ENCODE data around the gene C3orf20.

The C3orf20 gene

DNA sequence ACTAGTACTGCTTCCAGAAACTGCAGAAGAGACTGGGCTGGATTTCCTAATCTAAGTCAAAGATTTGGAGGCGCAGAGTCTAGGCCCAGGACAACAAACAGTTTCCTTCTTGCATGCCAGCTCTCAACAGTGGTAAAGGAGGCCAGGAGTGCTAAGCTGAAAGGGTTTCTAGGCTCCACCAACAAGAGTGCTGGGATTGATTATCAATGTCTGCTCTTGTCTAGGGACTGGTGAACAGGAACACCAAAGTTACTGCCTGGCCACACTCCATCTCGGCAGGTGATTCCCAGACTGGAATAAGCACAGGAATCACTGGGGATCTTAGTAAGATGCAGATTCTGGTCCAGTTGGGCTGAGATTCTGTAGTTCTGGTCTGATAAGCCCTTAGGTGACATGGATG lies 121.1 kb downstream of the C3orf20 start:
- no peak overlapping the region for H3K4me3 ChIP-seq (ENCODE audit: low read depth, low read length, poor library complexity, severe bottlenecking)
- H3K27me3 ChIP-seq (ENCODE audit: insufficient read depth, low read length): no peaks in the 10 kb centered on the region
- no peaks in the 10 kb centered on the region for H3K79me2 ChIP-seq (ENCODE audit: insufficient read depth, low read length)
- H3K9me3 ChIP-seq (ENCODE audit: low read length): no peaks in the 10 kb centered on the region
- no peaks in the 10 kb centered on the region for H3K36me3 ChIP-seq (ENCODE audit: insufficient read depth, low read length)
- no peak overlapping the region for H3K4me2 ChIP-seq (ENCODE audit: low read length)
- no peak for TF ChIP-seq EZH2 (IDR thresholded peaks at IDR 0.05; ENCODE audit: borderline replicate concordance, low read length)
- TF ChIP-seq, protein P1, sequence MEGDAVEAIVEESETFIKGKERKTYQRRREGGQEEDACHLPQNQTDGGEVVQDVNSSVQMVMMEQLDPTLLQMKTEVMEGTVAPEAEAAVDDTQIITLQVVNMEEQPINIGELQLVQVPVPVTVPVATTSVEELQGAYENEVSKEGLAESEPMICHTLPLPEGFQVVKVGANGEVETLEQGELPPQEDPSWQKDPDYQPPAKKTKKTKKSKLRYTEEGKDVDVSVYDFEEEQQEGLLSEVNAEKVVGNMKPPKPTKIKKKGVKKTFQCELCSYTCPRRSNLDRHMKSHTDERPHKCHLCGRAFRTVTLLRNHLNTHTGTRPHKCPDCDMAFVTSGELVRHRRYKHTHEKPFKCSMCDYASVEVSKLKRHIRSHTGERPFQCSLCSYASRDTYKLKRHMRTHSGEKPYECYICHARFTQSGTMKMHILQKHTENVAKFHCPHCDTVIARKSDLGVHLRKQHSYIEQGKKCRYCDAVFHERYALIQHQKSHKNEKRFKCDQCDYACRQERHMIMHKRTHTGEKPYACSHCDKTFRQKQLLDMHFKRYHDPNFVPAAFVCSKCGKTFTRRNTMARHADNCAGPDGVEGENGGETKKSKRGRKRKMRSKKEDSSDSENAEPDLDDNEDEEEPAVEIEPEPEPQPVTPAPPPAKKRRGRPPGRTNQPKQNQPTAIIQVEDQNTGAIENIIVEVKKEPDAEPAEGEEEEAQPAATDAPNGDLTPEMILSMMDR (IDR thresholded peaks at IDR 0.05; ENCODE audit: low read length): no peak
- H3K9me2 ChIP-seq (ENCODE audit: low read depth, low read length): no peaks in the 10 kb centered on the region
- H4K20me1 ChIP-seq (ENCODE audit: insufficient read depth, low read length): no peaks in the 10 kb centered on the region
- H3K27ac ChIP-seq (ENCODE audit: low read depth, low read length, poor library complexity, severe bottlenecking): no peak overlapping the region
- no peak overlapping the region for H2AFZ ChIP-seq (ENCODE audit: low read length)
- H3K9ac ChIP-seq (ENCODE audit: low read length): no peak overlapping the region
- no peaks in the 10 kb centered on the region for H3F3A ChIP-seq (ENCODE audit: insufficient read depth, low read length)
- H3K4me1 ChIP-seq (ENCODE audit: insufficient read depth, low read length, severe bottlenecking): peaks cover 4% of the 10 kb centered on the region

DNA sequence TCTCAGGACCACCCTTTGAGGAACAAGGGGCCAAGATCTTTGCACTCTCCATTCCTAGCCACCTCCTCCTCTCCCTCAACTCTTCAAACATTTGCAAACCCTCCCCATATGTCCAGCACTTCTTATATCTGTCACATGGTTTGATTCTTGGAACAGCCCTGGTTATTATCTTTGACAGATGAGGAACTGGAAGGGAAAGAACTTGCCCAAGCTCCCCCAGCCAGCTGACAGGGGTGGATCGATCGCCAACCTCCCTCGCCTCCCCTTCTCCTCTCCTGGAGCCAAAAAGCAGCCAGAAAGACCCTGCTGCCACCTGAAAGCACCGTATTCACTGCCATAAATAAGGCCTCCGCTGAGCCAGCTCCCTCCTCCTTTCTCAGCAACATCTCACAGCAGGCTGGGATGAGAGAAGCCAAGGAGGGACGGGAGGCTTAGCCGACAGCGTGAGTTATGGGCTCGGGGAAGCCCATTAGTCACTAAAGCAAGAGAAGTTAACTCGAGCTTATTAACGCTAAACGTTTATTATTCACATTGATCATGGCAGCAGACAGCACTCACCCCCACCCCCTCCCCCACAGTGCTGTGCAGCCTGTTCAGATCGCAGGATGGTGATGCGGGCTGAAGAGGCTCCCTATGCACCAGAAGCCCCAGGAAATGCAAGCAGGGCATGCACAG lies 121.6 kb downstream of the C3orf20 start:
- Histone ChIP-seq H3K27ac (ENCODE audit: low read depth, low read length, poor library complexity, severe bottlenecking) (no peak overlapping the region), H3K4me1 (ENCODE audit: insufficient read depth, low read length, severe bottlenecking) (peaks cover 4% of the 10 kb centered on the region), H3K9me2 (ENCODE audit: low read depth, low read length) (no peaks in the 10 kb centered on the region), H3K4me2 (ENCODE audit: low read length) (no peak overlapping the region), H3K27me3 (ENCODE audit: insufficient read depth, low read length) (no peaks in the 10 kb centered on the region), H4K20me1 (ENCODE audit: insufficient read depth, low read length) (no peaks in the 10 kb centered on the region), H2AFZ (ENCODE audit: low read length) (no peak overlapping the region), H3K4me3 (ENCODE audit: low read depth, low read length, poor library complexity, severe bottlenecking) (no peak overlapping the region), H3K79me2 (ENCODE audit: insufficient read depth, low read length) (no peaks in the 10 kb centered on the region), H3K36me3 (ENCODE audit: insufficient read depth, low read length) (no peaks in the 10 kb centered on the region), H3K9me3 (ENCODE audit: low read length) (no peaks in the 10 kb centered on the region), H3F3A (ENCODE audit: insufficient read depth, low read length) (no peaks in the 10 kb centered on the region), H3K9ac (ENCODE audit: low read length) (no peak overlapping the region)
- TF ChIP-seq EZH2 (IDR thresholded peaks at IDR 0.05; ENCODE audit: borderline replicate concordance, low read length): no peak
- TF ChIP-seq, protein P1 (IDR thresholded peaks at IDR 0.05; ENCODE audit: low read length): no peak

DNA sequence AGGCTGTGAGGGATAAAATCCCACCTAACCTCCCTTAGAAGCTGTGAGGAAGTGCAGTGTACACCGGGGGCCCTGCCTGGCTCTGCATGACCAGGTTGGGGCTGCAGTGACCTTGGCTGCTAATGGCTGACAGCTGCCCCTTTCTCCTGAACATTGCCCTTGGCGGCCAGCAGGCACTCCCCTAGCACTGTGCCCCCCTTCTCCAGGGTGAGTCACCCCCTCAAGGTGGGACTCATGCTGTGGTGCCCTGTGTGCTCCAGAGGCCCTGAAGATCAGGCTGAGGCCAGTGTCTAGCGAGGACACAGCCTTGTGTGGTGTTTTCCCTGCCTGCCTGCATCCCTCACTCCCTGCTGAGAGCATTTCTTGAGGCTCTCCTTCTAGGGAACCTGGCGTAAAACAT lies 122.8 kb downstream of the C3orf20 start:
- H3K27me3 ChIP-seq (ENCODE audit: insufficient read depth, low read length): 0 out of 2 replicates have a peak, but pooled peaks cover 5% of the 10 kb centered on the region
- H3K79me2 ChIP-seq (ENCODE audit: insufficient read depth, low read length): no peaks in the 10 kb centered on the region
- no peak for TF ChIP-seq EZH2 (IDR thresholded peaks at IDR 0.05; ENCODE audit: borderline replicate concordance, low read length)
- TF ChIP-seq, protein P1 (IDR thresholded peaks at IDR 0.05; ENCODE audit: low read length): no peak
- H3K36me3 ChIP-seq (ENCODE audit: insufficient read depth, low read length): no peaks in the 10 kb centered on the region
- no peak overlapping the region for H2AFZ ChIP-seq (ENCODE audit: low read length)
- no peaks in the 10 kb centered on the region for H3K9me3 ChIP-seq (ENCODE audit: low read length)
- no peak overlapping the region for H3K4me2 ChIP-seq (ENCODE audit: low read length)
- H3K9ac ChIP-seq (ENCODE audit: low read length): no peak overlapping the region
- no peaks in the 10 kb centered on the region for H3F3A ChIP-seq (ENCODE audit: insufficient read depth, low read length)
- H4K20me1 ChIP-seq (ENCODE audit: insufficient read depth, low read length): no peaks in the 10 kb centered on the region
- H3K4me1 ChIP-seq (ENCODE audit: insufficient read depth, low read length, severe bottlenecking): peaks cover 4% of the 10 kb centered on the region
- no peaks in the 10 kb centered on the region for H3K9me2 ChIP-seq (ENCODE audit: low read depth, low read length)
- H3K27ac ChIP-seq (ENCODE audit: low read depth, low read length, poor library complexity, severe bottlenecking): no peak overlapping the region
- no peak overlapping the region for H3K4me3 ChIP-seq (ENCODE audit: low read depth, low read length, poor library complexity, severe bottlenecking)

Measured in OCI-LY1 (cell line).